Measurements from ENCODE around the gene TNFSF15. TPM values are rescaled to one million over a fixed set of nuclear protein-coding genes. Genes with fewer than 3 reads are reported as not detected.

The TNFSF15 gene
- total RNA-seq, 1 donor from 2014 or later, result 1.5 TPM

Other genes with a start within 250 kb of the TNFSF15 start
- 57.2 and 61.0 TPM in 2 replicates for gene ATP6V1G1, start 218.3 kb downstream of the TNFSF15 start, total RNA-seq
- 23.5 and 26.4 TPM in 2 replicates for gene TMEM268, start 194.7 kb downstream of the TNFSF15 start, total RNA-seq
- not detected in 2 replicates for gene TEX53, start 148.2 kb downstream of the TNFSF15 start, total RNA-seq
- gene TEX48, start 123.8 kb downstream of the TNFSF15 start, total RNA-seq, result 1.0 and 1.2 TPM in 2 replicates
- gene TNFSF8, start 124.6 kb upstream of the TNFSF15 start, total RNA-seq, result 200 and 207 TPM in 2 replicates

Measured in activated T-helper 1 cell treated with anti-CD3 and anti-CD28 coated beads, Interleukin-12 subunit alpha, Interleukin-12 subunit beta, Interleukin-2, Interleukin-4 antibody, amounts not matched to agents 30 ng/mL and 10 ng/mL and 1 ng/mL, durations not matched to agents 14 hours and 24 hours and 36 hours (primary cell).